Endodermal cell (in vitro differentiated cells): ENCODE results near the gene INSIG1. TPM values are rescaled to one million over a fixed set of nuclear protein-coding genes. Genes with fewer than 3 reads are reported as not detected.

Experiments
- DNase-seq: peaks from one replicate; pipeline ENCODE4 v3.0.0-alpha.2; 2017
- H3K27ac ChIP-seq: 2 replicates; pipeline ENCODE4 v1.5.1; 2013; ENCODE audit warnings: mild to moderate bottlenecking, low read depth, low read length, moderate library complexity
- H3K27me3 ChIP-seq: 2 replicates; pipeline ENCODE4 v1.6.1; 2013; ENCODE audit warnings: mild to moderate bottlenecking, low read length, moderate library complexity; ENCODE audit not compliant: insufficient read depth, control insufficient read depth, poor library complexity, severe bottlenecking
- H3K36me3 ChIP-seq: 2 replicates; pipeline ENCODE4 v1.7.0; 2013; ENCODE audit warnings: mild to moderate bottlenecking, low read length, moderate library complexity; ENCODE audit not compliant: control insufficient read depth, insufficient read depth
- H3K4me1 ChIP-seq: one replicate; pipeline ENCODE4 v1.7.0; 2013; ENCODE audit warnings: low read length; ENCODE audit not compliant: control insufficient read depth, insufficient read depth
- H3K4me3 ChIP-seq: 2 replicates; pipeline ENCODE4 v1.5.1; 2013; ENCODE audit warnings: mild to moderate bottlenecking, low read length, moderate library complexity
- H3K9ac ChIP-seq: 2 replicates; pipeline ENCODE4 v1.6.1; 2013; ENCODE audit warnings: mild to moderate bottlenecking, low read length, moderate library complexity; ENCODE audit not compliant: poor library complexity, severe bottlenecking; ENCODE audit errors: extremely low read depth
- H3K9me3 ChIP-seq: 2 replicates; pipeline ENCODE4 v1.6.1; 2013; ENCODE audit warnings: mild to moderate bottlenecking, low read length, moderate library complexity; ENCODE audit not compliant: control insufficient read depth
- H3K27ac Mint-ChIP-seq: 2 replicates; pipeline ENCODE4 v1.8.0; 2020; ENCODE audit warnings: mixed read lengths
- H3K27me3 Mint-ChIP-seq: 2 replicates; pipeline ENCODE4 v1.8.0; 2021; ENCODE audit warnings: mild to moderate bottlenecking, mixed read lengths; ENCODE audit not compliant: insufficient read depth
- H3K36me3 Mint-ChIP-seq: 2 replicates; pipeline ENCODE4 v1.8.0; 2020; ENCODE audit warnings: low read depth, mixed read lengths
- H3K4me1 Mint-ChIP-seq: 2 replicates; pipeline ENCODE4 v1.8.0; 2020; ENCODE audit warnings: mixed read lengths
- H3K4me3 Mint-ChIP-seq: 2 replicates; pipeline ENCODE4 v1.8.0; 2020; ENCODE audit warnings: mild to moderate bottlenecking, moderate library complexity, mixed read lengths
- H3K9me3 Mint-ChIP-seq: 2 replicates; pipeline ENCODE4 v1.8.0; 2020; ENCODE audit warnings: mild to moderate bottlenecking, mixed read lengths
- WGBS, 2 experiments: methylation state at CpG; one replicate each; pipeline versions ENCODE4 v1.1.5 to v1.1.7; 2013; ENCODE audit warnings: missing lambda C conversion rate in 2 of 2, mixed read lengths in 1 of 2; ENCODE audit not compliant: insufficient coverage in 1 of 2, insufficient read length in 1 of 2; 5-methylcytosine and 5-hydroxymethylcytosine counted together
- total RNA-seq, 2 donors: library from RNA; stranded (reverse); fragmentation: NEBNext Ultra II Directional in 1 of 2; extraction: Animal tissue kit (Norgen Biotek cat#: 25700) in 1 of 2; gene quantifications; 2 replicates in 1 of 2; 3 replicates in 1 of 2; pipeline ENCODE4 v1.2.1, GENCODE V29; 2021
- TF ChIP-seq, protein P1 (sequence below): fragments of 200-600 bp; sonication (generic); conservative IDR thresholded peaks from 2 replicates; pipeline ENCODE4 v1.5.0; 2021; ENCODE audit warnings: antibody characterized with exemption, mild to moderate bottlenecking

INSIG1 gene
- total RNA-seq, 2 donors from 2014 or later: 27.2 to 36.9 TPM

DNA sequence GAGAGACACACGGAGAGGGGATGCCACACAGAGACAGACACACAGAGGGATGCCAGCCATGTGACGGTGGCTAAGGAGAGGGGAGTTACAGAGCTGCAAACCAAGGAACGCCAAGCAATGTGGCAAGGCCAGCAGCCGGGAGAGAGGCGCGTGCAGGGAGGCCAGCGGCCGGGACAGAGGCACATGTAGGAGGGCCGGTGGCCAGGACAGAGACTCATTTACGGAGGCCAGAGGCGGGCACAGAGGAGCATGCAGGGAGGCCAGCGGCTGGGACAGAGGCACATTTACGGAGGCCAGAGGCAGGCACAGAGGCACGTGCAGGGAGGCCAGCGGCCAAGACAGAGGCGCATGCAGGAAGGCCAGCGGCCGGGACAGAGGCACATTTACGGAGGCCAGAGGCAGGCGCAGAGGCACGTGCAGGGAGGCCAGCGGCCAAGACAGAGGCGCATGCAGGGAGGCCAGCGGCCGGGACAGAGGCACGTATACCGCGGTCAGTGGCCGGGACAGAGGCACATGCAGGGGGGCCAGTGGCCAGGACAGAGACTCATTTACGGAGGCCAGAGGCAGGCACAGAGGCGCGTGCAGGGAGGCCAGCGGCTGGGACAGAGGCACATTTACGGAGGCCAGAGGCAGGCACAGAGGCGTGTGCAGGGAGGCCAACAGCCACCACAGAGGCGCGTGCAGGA lies 40.4 kb downstream of the INSIG1 start:
- Histone ChIP-seq H3K4me1 (no peaks in the 10 kb centered on the region), H3K9me3 (no peaks in the 10 kb centered on the region), H3K9ac (no peak overlapping the region), H3K27me3 (peaks cover 36% of the 10 kb centered on the region), H3K36me3 (no peaks in the 10 kb centered on the region), H3K4me3 (no peak overlapping the region), H3K27ac (no peak overlapping the region)
- no peaks in the 10 kb centered on the region for H3K4me1 Mint-ChIP-seq
- H3K27me3 Mint-ChIP-seq: peaks cover 6% of the 10 kb centered on the region
- H3K4me3 Mint-ChIP-seq: no peak overlapping the region
- H3K36me3 Mint-ChIP-seq: no peaks in the 10 kb centered on the region
- no peaks in the 10 kb centered on the region for H3K9me3 Mint-ChIP-seq
- TF ChIP-seq, protein P1, sequence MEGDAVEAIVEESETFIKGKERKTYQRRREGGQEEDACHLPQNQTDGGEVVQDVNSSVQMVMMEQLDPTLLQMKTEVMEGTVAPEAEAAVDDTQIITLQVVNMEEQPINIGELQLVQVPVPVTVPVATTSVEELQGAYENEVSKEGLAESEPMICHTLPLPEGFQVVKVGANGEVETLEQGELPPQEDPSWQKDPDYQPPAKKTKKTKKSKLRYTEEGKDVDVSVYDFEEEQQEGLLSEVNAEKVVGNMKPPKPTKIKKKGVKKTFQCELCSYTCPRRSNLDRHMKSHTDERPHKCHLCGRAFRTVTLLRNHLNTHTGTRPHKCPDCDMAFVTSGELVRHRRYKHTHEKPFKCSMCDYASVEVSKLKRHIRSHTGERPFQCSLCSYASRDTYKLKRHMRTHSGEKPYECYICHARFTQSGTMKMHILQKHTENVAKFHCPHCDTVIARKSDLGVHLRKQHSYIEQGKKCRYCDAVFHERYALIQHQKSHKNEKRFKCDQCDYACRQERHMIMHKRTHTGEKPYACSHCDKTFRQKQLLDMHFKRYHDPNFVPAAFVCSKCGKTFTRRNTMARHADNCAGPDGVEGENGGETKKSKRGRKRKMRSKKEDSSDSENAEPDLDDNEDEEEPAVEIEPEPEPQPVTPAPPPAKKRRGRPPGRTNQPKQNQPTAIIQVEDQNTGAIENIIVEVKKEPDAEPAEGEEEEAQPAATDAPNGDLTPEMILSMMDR: no peak
- WGBS, 2 experiments: 92 to 94% methylated on average over 36 to 37 of the region's 37 CpGs
- no peak overlapping the region for H3K27ac Mint-ChIP-seq
- peak; percentile 40 for DNase-seq

DNA sequence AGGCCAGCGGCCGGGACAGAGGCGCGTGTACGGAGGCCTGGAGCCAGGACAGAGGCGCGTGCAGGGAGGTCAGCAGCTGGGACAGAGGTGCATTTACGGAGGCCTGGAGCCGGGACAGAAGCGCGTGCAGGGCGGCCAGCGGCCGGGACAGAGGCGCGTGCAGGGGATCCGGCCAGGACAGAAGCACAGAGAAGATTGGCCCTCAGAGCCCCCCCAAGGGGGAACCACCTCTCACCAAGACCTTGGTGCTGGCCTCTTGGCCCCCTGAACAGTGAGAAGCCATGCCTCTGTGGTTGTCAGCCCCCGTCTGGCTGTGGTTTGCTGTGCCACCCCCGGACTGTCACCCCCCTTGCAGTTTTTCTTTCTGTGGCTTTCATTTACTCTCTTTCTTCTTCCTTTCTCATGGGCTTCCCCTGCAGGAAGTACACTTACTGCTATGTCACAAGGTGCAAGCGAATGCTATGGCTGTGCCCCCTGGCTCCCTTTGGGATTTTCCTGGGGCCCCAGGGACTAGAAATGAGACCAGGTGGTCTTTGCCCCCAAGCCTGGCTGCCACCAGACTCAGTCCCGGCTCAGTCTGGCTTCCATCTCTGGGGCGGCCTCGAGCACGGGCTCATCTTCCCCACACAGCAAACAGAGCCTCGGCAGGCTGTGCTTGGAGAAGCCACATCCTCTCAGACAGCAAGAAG lies 41.1 kb downstream of the INSIG1 start:
- H3K27me3 Mint-ChIP-seq: peaks cover 11% of the 10 kb centered on the region
- no peaks in the 10 kb centered on the region for H3K36me3 ChIP-seq
- no peaks in the 10 kb centered on the region for H3K9me3 ChIP-seq
- no peak overlapping the region for H3K4me3 Mint-ChIP-seq
- H3K36me3 Mint-ChIP-seq: no peaks in the 10 kb centered on the region
- no peak overlapping the region for H3K4me3 ChIP-seq
- no peaks in the 10 kb centered on the region for H3K9me3 Mint-ChIP-seq
- WGBS, 2 experiments: 87 to 90% methylated on average over 23 to 25 of the region's 25 CpGs
- no peak overlapping the region for H3K9ac ChIP-seq
- H3K4me1 Mint-ChIP-seq: no peaks in the 10 kb centered on the region
- H3K27ac Mint-ChIP-seq: no peak overlapping the region
- peaks cover 29% of the 10 kb centered on the region for H3K27me3 ChIP-seq
- peak; percentile 33 for DNase-seq
- TF ChIP-seq, protein P1: no peak
- H3K27ac ChIP-seq: no peak overlapping the region
- no peaks in the 10 kb centered on the region for H3K4me1 ChIP-seq

GRCh38 chr7:155339474-155339873 lies 41.8 kb downstream of the INSIG1 start:
- TF ChIP-seq, protein P1: no peak
- Histone ChIP-seq H3K4me1 (no peaks in the 10 kb centered on the region), H3K27me3 (peaks cover 27% of the 10 kb centered on the region), H3K36me3 (no peaks in the 10 kb centered on the region), H3K9me3 (no peaks in the 10 kb centered on the region), H3K4me3 (no peak overlapping the region), H3K27ac (no peak overlapping the region), H3K9ac (no peak overlapping the region)
- no peaks in the 10 kb centered on the region for H3K36me3 Mint-ChIP-seq
- H3K27me3 Mint-ChIP-seq: peaks cover 13% of the 10 kb centered on the region
- H3K27ac Mint-ChIP-seq: no peak overlapping the region
- WGBS, 2 experiments: 78 to 88% methylated on average over 5 to 17 of the region's 17 CpGs
- H3K4me3 Mint-ChIP-seq: no peak overlapping the region
- H3K9me3 Mint-ChIP-seq: no peaks in the 10 kb centered on the region
- DNase-seq: peak; percentile 43
- H3K4me1 Mint-ChIP-seq: no peaks in the 10 kb centered on the region
